SK-N-SH (cell line): ENCODE data around the gene GALK2. TPM values are rescaled to one million over a fixed set of nuclear protein-coding genes. Genes with fewer than 3 reads are reported as not detected.

Experiments
- CTCF ChIA-PET: fragments of 300-600, 350-600 bp; formaldehyde crosslinking; extraction: SDS; loops from one replicate; lab custom pipeline; 2021; lab: Yijun Ruan, JAX
- POLR2A ChIA-PET: fragments of 350-600 bp; sonication (Branson Sonifier 250); formaldehyde crosslinking; extraction: SDS; loops from one replicate; lab custom pipeline; 2020; ENCODE audit warnings: antibody characterized with exemption, inconsistent platforms; lab: Yijun Ruan, JAX
- DNase-seq: peaks from one replicate; pipeline ENCODE4 v3.0.0; 2012
- H2AFZ ChIP-seq: fragments of 200-600 bp; sonication (generic); 2 replicates; pipeline ENCODE4 v1.8.1; 2016; ENCODE audit warnings: antibody characterized with exemption, mild to moderate bottlenecking, low read depth
- H3F3A ChIP-seq: fragments of 200-600 bp; sonication (generic); replicated peaks from 2 replicates; pipeline ENCODE3; 2016; ENCODE audit warnings: antibody characterized with exemption, mild to moderate bottlenecking; ENCODE audit not compliant: insufficient read depth
- H3K27ac ChIP-seq, 2 experiments: fragments of 200-500 bp in 1 of 2; fragments of 200-600 bp in 1 of 2; sonication (Bioruptor generic) in 1 of 2; sonication (generic), shearing (Covaris generic) in 1 of 2; 2 replicates each; pipeline versions ENCODE4 v1.5.1 to v1.6.1; 2014 to 2016; ENCODE audit warnings: low read depth in 2 of 2, inconsistent platforms in 1 of 2, low read length in 1 of 2, mild to moderate bottlenecking in 1 of 2, mixed read lengths in 1 of 2
- H3K27me3 ChIP-seq: fragments of 200-600 bp; sonication (generic), shearing (Covaris generic); 2 replicates; pipeline ENCODE4 v1.6.1; 2016; ENCODE audit warnings: mixed run types; ENCODE audit not compliant: insufficient read depth
- H3K36me3 ChIP-seq, 2 experiments: fragments of 200-500 bp in 1 of 2; fragments of 200-600 bp in 1 of 2; sonication (Bioruptor generic) in 1 of 2; sonication (generic) in 1 of 2; replicated peaks in 1 of 2; 2 replicates each; pipeline versions ENCODE3 to v1.5.1; 2014 to 2016; ENCODE audit warnings: low read length in 1 of 2, mild to moderate bottlenecking in 1 of 2; ENCODE audit not compliant: insufficient read depth in 2 of 2, control insufficient read depth in 1 of 2
- H3K4me1 ChIP-seq, 2 experiments: fragments of 200-500 bp in 1 of 2; fragments of 200-600 bp in 1 of 2; sonication (Bioruptor generic) in 1 of 2; sonication (generic), shearing (Covaris generic) in 1 of 2; 2 replicates each; pipeline versions ENCODE4 v1.5.1 to v1.6.1; 2014 to 2016; ENCODE audit warnings: low read depth in 1 of 2, low read length in 1 of 2, mixed run types in 1 of 2; ENCODE audit not compliant: insufficient read depth in 2 of 2, control insufficient read depth in 1 of 2
- H3K4me2 ChIP-seq: fragments of 200-600 bp; sonication (generic), shearing (Covaris generic); 2 replicates; pipeline ENCODE4 v1.6.1; 2017; ENCODE audit warnings: mixed run types
- H3K4me3 ChIP-seq, 2 experiments: fragments of 200-500 bp in 1 of 2; fragments of 200-600 bp in 1 of 2; sonication (Bioruptor generic) in 1 of 2; sonication (generic), shearing (Covaris generic) in 1 of 2; 2 replicates each; pipeline versions ENCODE4 v1.5.1 to v1.8.1; 2014 to 2016; ENCODE audit warnings: low read depth in 2 of 2, inconsistent platforms in 1 of 2, low read length in 1 of 2, mild to moderate bottlenecking in 1 of 2, mixed read lengths in 1 of 2, moderate library complexity in 1 of 2
- H3K79me2 ChIP-seq: fragments of 200-600 bp; sonication (generic); 2 replicates; pipeline ENCODE4 v1.8.1; 2017; ENCODE audit warnings: mild to moderate bottlenecking; ENCODE audit not compliant: insufficient read depth
- H3K9ac ChIP-seq: fragments of 200-600 bp; sonication (generic); 2 replicates; pipeline ENCODE4 v1.6.1; 2017; ENCODE audit warnings: mixed run types
- H3K9me2 ChIP-seq: fragments of 200-600 bp; sonication (generic); 2 replicates; pipeline ENCODE4 v1.6.1; 2017; ENCODE audit warnings: mixed run types
- H3K9me3 ChIP-seq: fragments of 200-600 bp; sonication (generic); 2 replicates; pipeline ENCODE4 v1.6.1; 2017; ENCODE audit warnings: mixed run types, mild to moderate bottlenecking, moderate library complexity
- H4K20me1 ChIP-seq: fragments of 200-600 bp; sonication (generic); 2 replicates; pipeline ENCODE4 v1.6.1; 2017; ENCODE audit warnings: mild to moderate bottlenecking, mixed run types; ENCODE audit not compliant: insufficient read depth
- CHD2 ChIP-seq: fragments of 150-350 bp; IDR thresholded peaks from 2 replicates; pipeline ENCODE4 v1.6.1; 2018; ENCODE audit warnings: low read length; ENCODE audit not compliant: partially characterized antibody
- CTCF ChIP-seq: fragments of 200-600 bp; sonication (generic); IDR thresholded peaks from 2 replicates; pipeline ENCODE4 v1.6.1; 2017; ENCODE audit warnings: antibody characterized with exemption, mild to moderate bottlenecking, moderate library complexity
- ELF1 ChIP-seq: IDR thresholded peaks from 2 replicates; pipeline ENCODE4 v1.4.0; 2012
- EP300 ChIP-seq, 2 experiments: IDR thresholded peaks; 2 replicates each; pipeline versions ENCODE4 v1.4.0 to v1.6.1; 2012; ENCODE audit warnings: borderline replicate concordance in 1 of 2, low read depth in 1 of 2, low read length in 1 of 2
- FOSL2 ChIP-seq: IDR thresholded peaks from 2 replicates; pipeline ENCODE4 v1.4.0; 2012; ENCODE audit warnings: low read depth, mild to moderate bottlenecking, moderate library complexity, borderline replicate concordance
- FOXJ3 ChIP-seq: sonication (generic); formaldehyde crosslinking; IDR thresholded peaks from 2 replicates; pipeline ENCODE4 v1.5.1; 2020; ENCODE audit warnings: mild to moderate bottlenecking, missing genetic modification reagents
- GABPA ChIP-seq: IDR thresholded peaks from 2 replicates; pipeline ENCODE4 v1.4.0; 2012; ENCODE audit warnings: low read depth, mild to moderate bottlenecking
- GATA2 ChIP-seq: sonication (generic); formaldehyde crosslinking; IDR thresholded peaks from 2 replicates; pipeline ENCODE4 v1.5.0; 2020; ENCODE audit warnings: mild to moderate bottlenecking, missing genetic modification reagents
- IRF3 ChIP-seq: fragments of 150-350 bp; IDR thresholded peaks from 2 replicates; pipeline ENCODE4 v1.6.1; 2016; ENCODE audit warnings: mild to moderate bottlenecking, low read depth, low read length
- JUND ChIP-seq: IDR thresholded peaks from 2 replicates; pipeline ENCODE4 v1.4.0; 2012
- MAX ChIP-seq: IDR thresholded peaks from 2 replicates; pipeline ENCODE4 v1.4.0; 2012; ENCODE audit warnings: low read depth
- MEF2A ChIP-seq: IDR thresholded peaks from 2 replicates; pipeline ENCODE4 v1.4.0; 2012; ENCODE audit warnings: low read depth, borderline replicate concordance
- MXI1 ChIP-seq: IDR thresholded peaks from 2 replicates; pipeline ENCODE4 v1.6.1; 2012; ENCODE audit warnings: mild to moderate bottlenecking, low read depth, low read length, improper control_type of control experiment
- NRF1 ChIP-seq: IDR thresholded peaks from 2 replicates; pipeline ENCODE4 v1.6.1; 2012; ENCODE audit warnings: low read depth, mild to moderate bottlenecking, low read length
- POLR2AphosphoS5 ChIP-seq: IDR thresholded peaks from 2 replicates; pipeline ENCODE4 v1.6.1; 2012; ENCODE audit warnings: low read depth, low read length
- RAD21 ChIP-seq: IDR thresholded peaks from 2 replicates; pipeline ENCODE4 v1.6.1; 2012; ENCODE audit warnings: mild to moderate bottlenecking, low read length
- RCOR1 ChIP-seq: fragments of 150-350 bp; IDR thresholded peaks from 2 replicates; pipeline ENCODE4 v1.6.1; 2017; ENCODE audit warnings: antibody characterized with exemption, low read length
- RFX5 ChIP-seq: IDR thresholded peaks from 2 replicates; pipeline ENCODE4 v1.6.1; 2012; ENCODE audit warnings: mild to moderate bottlenecking, improper control_type of control experiment, low read length
- RXRA ChIP-seq: IDR thresholded peaks from 2 replicates; pipeline ENCODE4 v1.4.0; 2012; ENCODE audit warnings: low read depth, mild to moderate bottlenecking, borderline replicate concordance
- SIN3A ChIP-seq: IDR thresholded peaks from 2 replicates; pipeline ENCODE4 v1.6.1; 2012; ENCODE audit warnings: low read depth, mild to moderate bottlenecking, low read length, moderate library complexity, borderline replicate concordance
- SMC3 ChIP-seq: IDR thresholded peaks from 2 replicates; pipeline ENCODE4 v1.6.1; 2012; ENCODE audit warnings: low read depth, low read length, improper control_type of control experiment
- TCF12 ChIP-seq: IDR thresholded peaks from 2 replicates; pipeline ENCODE4 v1.4.0; 2012
- TEAD4 ChIP-seq: IDR thresholded peaks from 2 replicates; pipeline ENCODE4 v1.4.0; 2012; ENCODE audit warnings: mild to moderate bottlenecking, borderline replicate concordance; ENCODE audit not compliant: insufficient read depth
- USF1 ChIP-seq: IDR thresholded peaks from 2 replicates; pipeline ENCODE4 v1.4.0; 2012; ENCODE audit warnings: low read depth, borderline replicate concordance
- USF2 ChIP-seq: fragments of 150-350 bp; IDR thresholded peaks from 2 replicates; pipeline ENCODE4 v1.6.1; 2017; ENCODE audit warnings: antibody characterized with exemption, low read length, low read depth, borderline replicate concordance
- YY1 ChIP-seq: IDR thresholded peaks from 2 replicates; pipeline ENCODE4 v1.4.0; 2012; ENCODE audit warnings: low read depth, mild to moderate bottlenecking
- WGBS: methylation state at CpG from one replicate; pipeline ENCODE4 v1.1.6; 2017; ENCODE audit warnings: low lambda C conversion rate; 5-methylcytosine and 5-hydroxymethylcytosine counted together
- polyA plus RNA-seq, 3 experiments: library from polyadenylated mRNA; depleted of rRNA; stranded (reverse); fragments of >200 nt; gene quantifications; 2 replicates each; pipeline ENCODE4 v1.2.3, GENCODE V29; 2012

GALK2 gene
- polyA plus RNA-seq, 1 of the 3 experiments (the other 2 are of a cell fraction), result 19.0 TPM

GRCh38 chr15:49288391-49288790 lies 118.3 kb downstream of the GALK2 start:
- CTCF ChIA-PET, result interaction anchor here (0.8 to 1.4 kb wide), 2 partner anchors 23 to 52 kb away, joined by 3 to 4 read pairs; no protein-coding TSS in a partner anchor
- Histone ChIP-seq H4K20me1 (no peaks in the 10 kb centered on the region), H3K4me1 (peaks cover 0 to 19% of the 10 kb centered on the region in 2 experiments; a peak in 2 of 4 replicates), H3K27me3 (no peaks in the 10 kb centered on the region), H3K9me3 (no peaks in the 10 kb centered on the region), H3K4me2 (no peak overlapping the region), H3K4me3 (no peak overlapping the region), H3K36me3 (peaks cover 4% of the 10 kb centered on the region in 2 experiments), H3K27ac (no peak overlapping the region), H3K79me2 (no peaks in the 10 kb centered on the region), H3K9ac (no peak overlapping the region), H3K9me2 (no peaks in the 10 kb centered on the region), H3F3A (no peaks in the 10 kb centered on the region), H2AFZ (no peak overlapping the region)
- no peak for TF ChIP-seq POLR2AphosphoS5
- TF ChIP-seq FOSL2, result no peak
- no peak for TF ChIP-seq CHD2
- no peak for TF ChIP-seq CTCF
- no peak for TF ChIP-seq MEF2A
- no peak for DNase-seq
- POLR2A ChIA-PET, result no interaction called here
- WGBS, result 83% methylated on average over 2 of the region's 2 CpGs

GRCh38 chr15:49290191-49290590 lies 120.1 kb downstream of the GALK2 start:
- CTCF ChIA-PET, result interaction anchor here (0.6 to 1.6 kb wide), 3 partner anchors 55 to 118 kb away, joined by 3 to 4 read pairs (median 4); no protein-coding TSS in a partner anchor
- Histone ChIP-seq H3K79me2 (no peaks in the 10 kb centered on the region), H4K20me1 (no peaks in the 10 kb centered on the region)
- TF ChIP-seq CHD2 (no peak), SMC3 (peak; percentile 20; the same call in 1 of the 2 replicates), NRF1 (no peak), GABPA (no peak), IRF3 (no peak), FOXJ3 (CRISPR knock-in tag) (no peak), USF1 (no peak), JUND (0 out of 2 replicates have a peak, but pooled peaks have one; percentile 7), EP300 (IDR thresholded peaks at IDR 0.05; ENCODE audit: borderline replicate concordance in 1 of 2, low read depth in 1 of 2, low read length in 1 of 2) (peak in 1 of 2 experiments; percentile 72; a peak in 2 of 4 replicates), GATA2 (CRISPR knock-in tag) (no peak), RFX5 (no peak), RCOR1 (peak; percentile 62), RXRA (no peak), ELF1 (no peak), POLR2AphosphoS5 (no peak), MXI1 (no peak), YY1 (no peak), TCF12 (peak; percentile 82), MAX (no peak), TEAD4 (no peak), RAD21 (peak; percentile 26), USF2 (no peak), SIN3A (no peak)

More at GRCh38 chr15:49290191-49290590, 120.1 kb downstream of the GALK2 start:
- Histone ChIP-seq H3K4me2 (no peak overlapping the region), H3K9me2 (no peaks in the 10 kb centered on the region), H3K36me3 (peaks cover 1 to 4% of the 10 kb centered on the region in 2 experiments), H3K27ac (peak overlapping the region in 1 of 2 experiments; percentile 74; a peak in 2 of 4 replicates), H3K27me3 (no peaks in the 10 kb centered on the region), H3K9ac (no peak overlapping the region), H3F3A (no peaks in the 10 kb centered on the region), H2AFZ (no peak overlapping the region), H3K4me3 (no peak overlapping the region), H3K4me1 (peaks cover 0 to 19% of the 10 kb centered on the region in 2 experiments; a peak in 2 of 4 replicates), H3K9me3 (no peaks in the 10 kb centered on the region)
- DNase-seq, result peak; percentile 56
- POLR2A ChIA-PET, result no interaction called here
- 13% methylated on average over 1 of the region's 1 CpG for WGBS
